H1 (cell line): Measurements from ENCODE around the gene DHDDS. TPM values are rescaled to one million over a fixed set of nuclear protein-coding genes. Genes with fewer than 3 reads are reported as not detected.

Source experiments
- CBX5 ChIP-seq: fragments of 300-800, 300-1000 bp; sonication (generic); IDR thresholded peaks from 2 replicates; pipeline ENCODE4 v1.7.1; 2016; ENCODE audit warnings: antibody characterized with exemption, low read length, low read depth
- CHD2 ChIP-seq: IDR thresholded peaks from 2 replicates; pipeline ENCODE4 v1.6.1; 2012; ENCODE audit warnings: low read length, improper control_type of control experiment
- CHD7 ChIP-seq: fragments of 300-600 bp; sonication (generic); IDR thresholded peaks from 2 replicates; pipeline ENCODE4 v1.7.1; 2012; ENCODE audit warnings: low read length, moderate library complexity, mild to moderate bottlenecking, inconsistent platforms; ENCODE audit not compliant: insufficient replicate concordance
- CTBP2 ChIP-seq: IDR thresholded peaks from 2 replicates; pipeline ENCODE4 v1.7.0; 2011; ENCODE audit warnings: borderline replicate concordance, mild to moderate bottlenecking, moderate library complexity, mixed read lengths, low read length; ENCODE audit not compliant: insufficient read depth, insufficient read length
- HDAC2 ChIP-seq, 2 experiments: fragments of 300-600 bp in 1 of 2; sonication (generic) in 1 of 2; IDR thresholded peaks; 2 replicates each; pipeline ENCODE4 v1.6.1; 2011 to 2012; ENCODE audit warnings: low read depth in 2 of 2, low read length in 2 of 2, mild to moderate bottlenecking in 2 of 2, moderate library complexity in 2 of 2, borderline replicate concordance in 1 of 2, inconsistent platforms in 1 of 2
- KDM1A ChIP-seq: fragments of 200-600, 300-600 bp; sonication (generic); IDR thresholded peaks from 2 replicates; pipeline ENCODE4 v1.7.1; 2016; ENCODE audit warnings: mild to moderate bottlenecking, low read length, borderline replicate concordance
- KDM5A ChIP-seq: fragments of 200-600 bp; IDR thresholded peaks from 2 replicates; pipeline ENCODE4 v1.7.1; 2012; ENCODE audit warnings: mild to moderate bottlenecking, low read length, inconsistent platforms, mixed read lengths
- MAX ChIP-seq: IDR thresholded peaks from 2 replicates; pipeline ENCODE4 v1.6.1; 2012; ENCODE audit warnings: inconsistent platforms
- PHF8 ChIP-seq: fragments of 200-600 bp; sonication (generic); conservative IDR thresholded peaks from 2 replicates; pipeline ENCODE4 v1.7.1; 2012; ENCODE audit warnings: low read depth, mild to moderate bottlenecking, inconsistent platforms, low read length, moderate library complexity
- SIN3A ChIP-seq, 2 experiments: IDR thresholded peaks in 1 of 2; conservative IDR thresholded peaks in 1 of 2; 2 replicates each; pipeline ENCODE4 v1.6.1; 2011 to 2012; ENCODE audit warnings: low read length in 2 of 2, improper control_type of control experiment in 1 of 2, low read depth in 1 of 2, mild to moderate bottlenecking in 1 of 2
- ZNF274 ChIP-seq: IDR thresholded peaks from 2 replicates; pipeline ENCODE4 v1.7.0; 2012; ENCODE audit warnings: low read length, borderline replicate concordance; ENCODE audit errors: extremely low read depth
- polyA plus RNA-seq, 7 experiments: library from polyadenylated mRNA; depleted of rRNA in 3 of 7; stranded (reverse) in 5 of 7; unstranded in 2 of 7; fragments of >200 nt in 5 of 7; fragments of 200-250 nt in 2 of 7; gene quantifications; 1 replicate in 5 of 7; 2 replicates in 1 of 7; 4 replicates in 1 of 7; pipeline versions ENCODE4 v1.2.1 to v1.2.3, GENCODE V29; 2011 to 2013; ENCODE audit warnings: missing spikeins in 2 of 7, mixed read lengths in 2 of 7
- total RNA-seq: library from RNA; stranded (reverse); fragmentation: NEBNext Ultra II Directional; extraction: Animal tissue kit (Norgen Biotek cat#: 25700); gene quantifications from 2 replicates; pipeline ENCODE4 v1.2.1, GENCODE V29; 2021

The DHDDS gene
- total and polyA plus RNA-seq, 2 of the 8 experiments (the other 6 are each of a cell fraction or from before 2014, with no cell fraction given), result 28.3 to 44.6 TPM

GRCh38 chr1:26403656-26404055 is 28.5 kb upstream of the DHDDS start (continued):
- TF ChIP-seq CHD7 (no peak), CHD2 (no peak), CTBP2 (no peak), KDM5A (no peak), ZNF274 (no peak), HDAC2 (IDR thresholded peaks at IDR 0.05; ENCODE audit: borderline replicate concordance in 1 of 2, low read depth in 2 of 2, low read length in 2 of 2) (no peak), PHF8 (no peak), SIN3A (conservative IDR thresholded peaks at IDR 0.05 in 1 of 2, IDR thresholded peaks at IDR 0.05 in 1 of 2; ENCODE audit: low read depth in 1 of 2, low read length in 2 of 2) (no peak), MAX (no peak), CBX5 (no peak), KDM1A (no peak)
